Astrocyte of the cerebellum (primary cell): Measurements from ENCODE around the gene ASB2.

Experiments
- DNase-seq: peaks from one replicate; pipeline ENCODE4 v3.0.0-alpha.2; 2011; ENCODE audit warnings: low read depth
- H3K4me3 ChIP-seq: 2 replicates; pipeline ENCODE4 v1.5.1; 2011; ENCODE audit warnings: mild to moderate bottlenecking, low read depth, low read length, moderate library complexity
- in situ Hi-C: cut with HindIII; loops from 2 replicates; pipeline ENCODE4 v1.10.0; 2017; ENCODE audit warnings: low sequenced_read_pairs
- TF ChIP-seq, protein P1 (sequence below): IDR thresholded peaks from 2 replicates; pipeline ENCODE4 v1.5.1; 2012; ENCODE audit warnings: low read length, low read depth, moderate library complexity, mild to moderate bottlenecking; ENCODE audit errors: missing control alignments

ASB2 gene

DNA sequence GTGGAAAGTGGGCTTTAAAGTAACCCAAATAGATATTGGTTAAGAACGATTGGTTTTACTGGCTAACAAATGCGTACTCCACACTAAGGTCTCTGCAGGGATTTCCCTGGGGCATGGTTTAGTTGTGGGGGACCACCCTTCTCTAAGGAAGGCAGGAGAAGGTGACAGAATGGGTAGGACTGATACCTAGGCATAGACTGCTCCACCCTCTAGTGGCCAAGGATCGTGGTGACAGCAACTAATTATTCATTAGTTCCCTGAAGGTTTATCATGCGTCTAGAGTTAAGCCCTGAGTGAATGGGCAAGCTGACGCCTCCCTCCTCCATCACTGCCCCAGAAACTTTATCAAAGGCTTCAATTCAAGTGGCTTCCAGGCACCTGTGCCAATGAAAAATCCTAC is 40.1 kb downstream of the ASB2 start:
- H3K4me3 ChIP-seq = no peak overlapping the region
- no peak for DNase-seq
- in situ Hi-C loops = no loop called here
- TF ChIP-seq, protein P1, sequence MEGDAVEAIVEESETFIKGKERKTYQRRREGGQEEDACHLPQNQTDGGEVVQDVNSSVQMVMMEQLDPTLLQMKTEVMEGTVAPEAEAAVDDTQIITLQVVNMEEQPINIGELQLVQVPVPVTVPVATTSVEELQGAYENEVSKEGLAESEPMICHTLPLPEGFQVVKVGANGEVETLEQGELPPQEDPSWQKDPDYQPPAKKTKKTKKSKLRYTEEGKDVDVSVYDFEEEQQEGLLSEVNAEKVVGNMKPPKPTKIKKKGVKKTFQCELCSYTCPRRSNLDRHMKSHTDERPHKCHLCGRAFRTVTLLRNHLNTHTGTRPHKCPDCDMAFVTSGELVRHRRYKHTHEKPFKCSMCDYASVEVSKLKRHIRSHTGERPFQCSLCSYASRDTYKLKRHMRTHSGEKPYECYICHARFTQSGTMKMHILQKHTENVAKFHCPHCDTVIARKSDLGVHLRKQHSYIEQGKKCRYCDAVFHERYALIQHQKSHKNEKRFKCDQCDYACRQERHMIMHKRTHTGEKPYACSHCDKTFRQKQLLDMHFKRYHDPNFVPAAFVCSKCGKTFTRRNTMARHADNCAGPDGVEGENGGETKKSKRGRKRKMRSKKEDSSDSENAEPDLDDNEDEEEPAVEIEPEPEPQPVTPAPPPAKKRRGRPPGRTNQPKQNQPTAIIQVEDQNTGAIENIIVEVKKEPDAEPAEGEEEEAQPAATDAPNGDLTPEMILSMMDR = peak; percentile 56

DNA sequence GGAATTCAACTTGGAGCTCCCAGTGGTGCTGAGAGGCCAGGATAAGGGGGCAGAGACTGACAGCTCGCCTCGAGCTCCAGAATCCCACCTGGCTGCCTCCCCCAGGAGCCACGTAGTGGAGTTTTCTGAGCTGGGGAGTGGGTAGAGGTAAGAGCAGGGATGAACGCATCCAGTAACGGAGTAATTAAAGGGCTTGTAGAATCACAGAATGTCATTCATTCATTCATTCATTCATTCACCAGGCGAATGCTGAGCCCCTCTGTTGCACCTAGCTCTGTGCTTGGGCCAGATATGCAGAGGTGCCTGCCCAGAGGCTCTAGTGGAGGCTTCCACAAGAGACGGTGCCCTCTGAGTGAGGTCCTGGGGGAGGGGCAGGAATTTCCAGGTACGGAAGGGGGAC is 41.2 kb downstream of the ASB2 start:
- H3K4me3 ChIP-seq = no peak overlapping the region
- TF ChIP-seq, protein P1 = no peak
- in situ Hi-C loops = no loop called here
- DNase-seq = no peak

DNA sequence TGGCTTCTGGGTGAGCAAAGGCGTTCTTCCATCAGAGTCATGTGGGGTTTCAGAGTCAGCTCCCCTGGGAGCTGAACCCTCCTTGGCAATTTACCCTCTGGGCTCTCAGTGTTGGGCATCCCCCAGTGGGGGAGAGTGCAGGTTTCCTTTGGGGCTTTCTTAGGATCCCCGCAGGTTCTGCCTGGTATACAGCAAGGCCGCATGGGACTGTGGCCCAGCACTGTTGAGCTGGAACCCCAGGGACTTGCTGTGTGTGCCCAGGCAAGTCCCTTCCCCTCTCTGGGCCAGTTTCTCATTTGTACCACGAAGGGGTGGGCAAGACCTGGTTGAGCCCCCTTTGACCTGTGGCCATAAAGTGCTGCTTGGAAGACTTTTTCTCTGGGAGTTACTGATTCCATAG is 43.7 kb downstream of the ASB2 start:
- no peak overlapping the region for H3K4me3 ChIP-seq
- TF ChIP-seq, protein P1 = no peak
- no peak for DNase-seq
- in situ Hi-C loops = no loop called here

DNA sequence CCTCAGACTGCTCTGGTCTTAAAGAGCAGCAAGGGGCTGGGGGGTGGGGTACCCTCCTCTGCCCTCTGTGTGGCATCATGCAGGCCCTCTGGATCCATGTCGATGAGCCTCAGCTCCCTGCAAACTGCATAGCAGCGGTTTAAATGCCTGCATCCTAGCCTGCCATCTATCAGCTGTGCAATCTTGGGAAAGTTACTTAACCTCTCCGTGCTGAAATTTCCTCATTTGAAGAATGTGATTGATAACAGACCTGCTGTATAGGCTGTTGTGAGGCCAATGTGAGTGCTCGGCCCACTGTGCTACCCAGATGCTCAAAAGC is 45.4 kb downstream of the ASB2 start:
- TF ChIP-seq, protein P1 = no peak
- no peak for DNase-seq
- in situ Hi-C loops = no loop called here
- no peak overlapping the region for H3K4me3 ChIP-seq

DNA sequence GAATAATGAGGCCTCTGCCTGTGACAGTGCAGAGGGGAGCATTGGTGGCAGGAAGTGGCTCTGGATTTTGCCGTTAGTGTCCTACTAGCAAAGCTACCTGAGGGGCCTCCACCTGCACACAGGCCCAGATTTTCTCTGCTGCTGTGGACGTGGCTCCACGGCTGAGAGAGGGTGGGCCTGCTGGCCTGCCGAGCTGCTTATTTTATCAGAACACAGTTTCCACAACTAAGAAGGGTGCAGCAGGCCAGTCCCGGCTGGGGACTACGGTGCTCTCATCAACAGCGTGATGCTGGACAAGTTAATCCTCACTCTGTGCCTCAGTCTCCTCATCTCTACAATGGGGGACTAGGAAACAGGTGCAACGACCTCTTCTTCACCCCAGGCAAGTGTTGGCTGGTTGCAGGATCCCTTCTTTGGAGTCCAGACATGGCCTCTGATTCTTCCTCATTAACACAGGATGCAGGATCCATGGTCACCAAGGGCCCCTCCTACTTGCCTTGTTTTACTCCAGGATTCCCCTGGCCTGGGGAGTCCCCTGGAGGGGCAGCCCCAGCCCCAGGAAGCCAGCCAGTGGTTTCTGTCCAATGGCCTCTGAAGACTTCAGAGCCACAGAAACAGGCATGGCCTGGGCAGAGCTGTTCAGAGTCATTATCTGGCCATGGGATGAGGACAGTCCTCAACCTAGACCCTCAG is 45.9 kb downstream of the ASB2 start:
- in situ Hi-C loops = no loop called here
- H3K4me3 ChIP-seq = no peak overlapping the region
- no peak for DNase-seq
- TF ChIP-seq, protein P1 = no peak

DNA sequence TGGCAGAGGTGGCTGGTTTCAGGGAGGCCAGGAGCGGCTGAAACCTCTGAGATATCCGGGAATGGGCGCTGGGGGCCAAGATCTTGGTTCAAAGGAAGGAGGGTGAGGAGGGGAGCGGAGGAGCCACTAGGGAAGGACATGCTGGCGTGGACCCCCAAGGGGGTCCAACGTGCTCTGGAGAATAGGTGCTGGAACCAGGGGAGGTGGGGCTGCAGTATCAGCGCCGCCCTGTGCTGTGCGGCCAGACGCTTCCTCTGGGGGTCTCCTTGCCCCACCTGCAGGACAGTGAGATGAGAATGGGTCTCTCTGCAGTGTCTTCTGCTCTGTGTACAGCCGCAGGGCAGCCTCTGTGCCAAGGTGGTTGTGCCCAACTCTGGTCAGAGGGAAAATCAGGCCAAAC is 46.7 kb downstream of the ASB2 start:
- DNase-seq = no peak
- in situ Hi-C loops = no loop called here
- H3K4me3 ChIP-seq = no peak overlapping the region
- TF ChIP-seq, protein P1 = no peak
